GM21528 (cell line): Measurements from ENCODE around the gene ARHGAP45.

Experiments used
- ATAC-seq: cut with Tn5 transposase; IDR thresholded peaks from one replicate; pipeline ENCODE4 v1.9.1; 2021; ENCODE audit warnings: mild to moderate bottlenecking, moderate library complexity; ENCODE audit not compliant: unreplicated experiment, low FRiP score

Gene ARHGAP45

DNA sequence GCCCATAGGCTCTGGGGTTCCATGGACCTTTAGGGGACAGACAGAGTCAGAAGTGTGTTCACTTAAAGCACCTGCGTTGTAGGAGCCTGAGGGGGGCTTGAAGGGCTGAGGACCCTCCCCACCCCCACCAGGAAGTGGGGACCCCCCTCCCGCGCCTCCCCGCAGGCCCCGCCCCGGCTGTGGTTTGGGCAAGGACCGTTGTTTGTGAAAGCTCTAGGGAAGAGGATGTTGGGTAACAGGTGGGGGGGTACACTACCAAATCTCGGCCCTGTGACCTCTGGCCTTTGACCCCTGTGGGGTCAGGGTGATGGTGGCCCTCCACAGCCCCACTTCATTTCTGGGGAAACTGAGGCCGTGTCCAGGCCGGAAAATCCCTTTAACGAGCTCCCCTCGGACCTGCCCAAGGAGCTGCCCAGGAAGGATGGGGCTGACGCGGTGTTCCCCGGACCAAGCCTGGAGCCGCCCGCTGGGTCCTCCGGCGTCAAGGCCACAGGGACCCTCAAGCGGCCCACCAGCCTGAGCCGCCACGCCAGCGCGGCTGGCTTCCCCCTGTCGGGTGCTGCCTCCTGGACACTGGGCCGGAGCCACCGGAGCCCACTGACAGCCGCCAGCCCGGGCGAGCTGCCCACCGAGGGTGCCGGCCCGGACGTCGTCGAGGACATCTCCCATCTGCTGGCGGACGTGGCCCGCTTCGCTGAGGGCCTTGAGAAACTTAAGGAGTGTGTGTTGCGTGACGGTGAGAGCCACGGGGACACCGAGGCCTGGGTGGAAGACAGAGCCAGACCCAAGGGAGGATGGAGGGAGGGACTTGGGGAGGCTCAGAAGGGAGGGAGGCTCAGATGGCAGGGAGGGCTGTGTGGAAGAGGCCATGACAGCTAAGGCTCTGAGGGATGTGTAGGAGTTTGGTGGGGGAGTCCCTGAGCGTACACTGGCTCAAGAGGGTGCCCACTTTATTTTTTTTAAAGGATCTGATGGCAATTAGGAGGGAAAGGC lies 1.3 kb downstream of the ARHGAP45 start:
- no peak for ATAC-seq

DNA sequence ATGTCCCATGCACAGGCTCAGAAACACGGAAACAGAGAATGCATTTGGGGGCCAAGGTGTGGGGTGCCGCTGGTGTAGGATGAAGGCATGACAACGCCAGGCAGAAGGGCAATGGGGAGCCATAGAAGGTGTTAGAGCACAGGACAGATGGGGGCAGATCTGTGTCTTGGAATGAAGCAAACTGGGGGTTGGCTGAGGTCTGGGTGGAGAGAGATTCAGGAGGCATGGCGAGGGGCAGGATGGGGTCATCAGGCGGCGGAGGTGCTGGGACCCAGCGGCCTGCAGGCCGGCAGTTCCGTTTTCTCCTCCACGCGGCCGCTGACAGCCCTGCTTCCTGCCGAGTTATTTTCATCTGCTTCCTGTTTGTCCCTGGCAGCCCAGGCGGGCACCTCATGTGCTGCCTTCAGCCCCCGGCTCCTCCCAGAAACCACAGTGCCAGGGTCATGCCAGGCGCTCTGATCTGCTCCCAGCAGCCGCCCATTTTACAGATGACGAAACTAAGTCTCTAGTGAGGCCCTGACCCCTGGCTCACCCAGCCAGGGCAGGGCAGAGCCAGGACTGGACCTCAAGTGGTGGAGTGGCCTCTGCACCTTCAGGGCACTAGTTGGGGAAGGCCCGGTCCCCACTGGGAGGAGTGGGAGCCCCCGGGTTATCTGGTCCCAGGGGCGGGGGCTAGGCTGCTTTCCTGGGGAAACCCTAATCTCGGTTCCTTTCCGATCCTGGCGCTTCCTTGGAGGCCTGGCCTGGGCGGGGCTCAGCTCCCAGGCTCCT lies 2.2 kb downstream of the ARHGAP45 start:
- no peak for ATAC-seq

DNA sequence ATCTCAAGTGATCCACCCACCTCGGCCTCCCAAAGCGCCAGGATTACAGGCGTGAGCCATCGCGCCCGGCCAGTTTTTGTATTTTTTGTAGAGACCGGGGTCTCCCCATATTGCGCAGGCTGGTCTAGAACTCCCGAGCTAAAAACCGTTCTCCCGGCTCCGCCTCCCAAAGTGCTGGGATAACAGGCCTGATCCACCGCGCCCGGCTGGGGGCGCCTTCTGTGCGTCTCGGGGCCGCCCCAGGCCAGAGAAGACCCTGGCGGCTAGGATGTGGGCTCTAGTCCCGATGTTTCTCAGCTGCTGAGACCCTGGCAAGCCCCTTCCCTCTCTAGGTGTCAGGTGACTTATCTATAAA lies 3.6 kb downstream of the ARHGAP45 start:
- ATAC-seq, result no peak

DNA sequence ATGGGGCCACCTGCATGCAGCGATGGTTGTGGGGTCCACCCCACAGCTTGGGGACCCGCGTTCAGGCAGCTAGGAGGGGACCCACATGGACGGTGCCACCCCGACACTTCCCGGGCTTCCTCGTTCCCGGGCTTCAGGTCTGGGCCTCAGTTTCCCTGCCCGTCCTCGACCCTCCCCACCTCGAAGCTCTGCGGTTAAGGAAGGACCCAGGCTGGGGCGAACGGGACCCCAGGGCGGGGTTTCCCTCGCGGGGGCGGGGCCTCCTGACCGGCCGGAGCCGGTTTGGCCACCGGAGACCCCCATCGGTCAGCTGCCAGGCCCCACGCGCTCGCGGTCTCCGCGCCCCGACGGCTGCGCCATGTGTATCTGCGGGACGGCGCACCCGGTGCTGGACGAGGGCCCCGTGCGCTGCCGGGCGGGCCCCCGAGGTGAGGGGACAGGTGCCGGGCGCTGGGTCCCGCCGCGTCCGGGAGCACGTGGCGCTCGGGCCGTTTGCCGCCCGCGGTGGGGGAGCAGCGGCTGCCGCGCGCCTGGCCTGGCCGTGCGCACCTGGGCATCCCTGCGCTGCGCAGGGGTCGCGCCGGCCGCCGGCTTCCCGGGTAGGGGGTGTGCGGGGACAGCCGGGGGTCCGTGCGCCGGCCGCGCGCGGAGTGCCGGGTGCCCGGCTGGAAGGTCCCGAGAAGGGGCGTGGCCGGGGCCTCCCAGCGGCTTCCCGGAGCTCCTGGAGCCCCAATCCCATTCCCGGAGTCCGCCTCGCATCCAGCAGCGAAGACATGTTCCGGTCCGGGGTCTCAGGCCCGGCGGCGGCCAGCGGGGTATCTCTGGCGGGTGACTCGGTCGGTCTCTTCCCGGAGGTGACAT lies 4.2 kb downstream of the ARHGAP45 start:
- no peak for ATAC-seq

DNA sequence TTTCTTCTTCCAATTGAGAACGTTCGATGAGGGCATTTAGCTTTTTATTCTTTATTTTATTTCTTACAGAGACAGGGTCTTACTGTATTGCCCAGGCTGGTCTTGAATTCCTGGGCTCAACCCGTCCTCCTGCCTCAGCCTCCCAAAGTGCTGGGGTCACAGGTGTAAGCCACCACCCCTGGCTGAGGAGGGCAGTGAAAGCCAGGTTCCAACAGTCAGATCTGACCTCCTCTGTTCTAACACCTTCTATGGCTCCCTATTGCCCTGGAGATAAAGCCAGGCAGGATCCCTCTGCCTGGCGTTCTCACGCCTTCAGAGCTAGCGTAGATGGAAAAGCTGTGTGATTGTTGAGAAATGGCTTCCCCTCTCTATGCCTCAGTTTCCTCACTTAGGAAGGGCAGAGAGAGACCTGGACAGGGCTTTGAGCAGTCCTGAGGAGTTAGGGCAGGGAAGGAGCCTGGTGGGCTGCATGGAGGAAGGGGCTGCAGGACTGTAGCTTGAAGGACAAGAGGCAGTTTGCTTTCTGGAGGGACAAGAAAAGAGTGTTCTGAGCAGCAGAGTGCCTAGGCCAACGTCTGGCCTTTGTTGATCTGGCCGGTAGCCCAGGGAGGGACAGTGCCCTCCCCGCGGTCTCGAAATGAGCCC lies 5.5 kb downstream of the ARHGAP45 start:
- ATAC-seq, result no peak

DNA sequence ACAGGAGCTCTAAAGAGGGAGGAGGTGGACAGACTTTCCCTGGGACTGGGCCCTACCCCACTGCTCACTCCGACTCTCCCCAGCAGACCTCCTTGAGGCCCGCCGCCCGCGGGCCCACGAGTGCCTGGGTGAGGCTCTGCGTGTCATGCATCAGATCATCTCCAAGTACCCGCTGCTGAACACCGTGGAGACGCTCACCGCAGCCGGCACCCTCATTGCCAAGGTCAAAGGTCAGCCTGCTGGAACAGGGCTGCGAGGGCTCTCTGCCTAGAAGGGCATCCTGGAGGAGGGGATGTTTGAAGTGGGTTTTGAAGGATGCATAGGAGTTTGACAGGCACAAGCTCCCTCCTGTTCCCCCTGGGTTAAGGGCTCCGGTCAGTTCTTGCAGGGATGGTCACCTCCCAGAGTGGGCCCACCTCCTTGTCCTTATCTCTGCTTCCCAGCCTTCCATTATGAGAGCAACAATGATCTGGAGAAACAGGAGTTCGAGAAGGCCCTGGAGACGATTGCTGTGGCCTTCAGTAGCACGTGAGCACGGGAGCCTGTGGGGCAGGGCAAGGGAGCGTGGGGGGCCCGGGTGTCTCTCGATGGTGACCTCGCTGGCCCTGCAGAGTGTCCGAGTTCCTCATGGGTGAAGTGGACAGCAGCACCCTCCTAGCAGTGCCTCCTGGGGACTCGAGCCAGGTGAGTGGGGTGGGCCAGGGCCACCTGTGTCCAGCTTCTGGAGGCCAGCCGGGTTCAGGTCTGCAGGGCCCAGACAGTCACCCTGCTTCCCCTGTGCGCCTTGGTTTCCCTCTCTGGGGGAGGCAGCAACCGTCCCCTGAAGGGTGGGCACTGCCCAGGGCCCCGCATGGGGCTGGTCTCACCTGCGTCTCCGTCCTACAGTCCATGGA lies 6.3 kb downstream of the ARHGAP45 start:
- ATAC-seq, result no peak

DNA sequence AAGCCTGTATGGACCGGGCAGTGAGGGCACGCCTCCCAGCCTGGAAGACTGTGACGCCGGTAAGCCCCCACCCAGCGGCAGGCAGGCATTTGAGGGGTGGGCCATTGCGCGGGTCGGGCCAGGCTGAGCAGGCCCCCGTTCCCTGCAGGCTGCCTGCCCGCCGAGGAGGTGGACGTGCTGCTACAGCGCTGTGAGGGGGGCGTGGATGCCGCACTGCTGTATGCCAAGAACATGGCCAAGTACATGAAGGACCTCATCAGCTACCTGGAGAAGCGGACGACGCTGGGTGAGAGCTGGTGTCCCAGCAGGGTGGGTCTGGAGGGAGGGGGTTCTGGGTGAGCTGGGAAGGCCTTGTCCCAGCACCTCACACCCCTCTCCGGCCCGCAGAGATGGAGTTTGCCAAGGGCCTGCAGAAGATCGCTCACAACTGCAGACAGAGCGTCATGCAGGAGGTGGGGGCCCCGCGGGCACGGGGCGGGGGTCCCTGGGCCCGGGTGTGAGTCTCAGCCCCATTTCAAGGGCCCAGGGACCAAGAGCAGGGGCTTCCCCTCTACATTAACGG lies 7.1 kb downstream of the ARHGAP45 start:
- no peak for ATAC-seq

DNA sequence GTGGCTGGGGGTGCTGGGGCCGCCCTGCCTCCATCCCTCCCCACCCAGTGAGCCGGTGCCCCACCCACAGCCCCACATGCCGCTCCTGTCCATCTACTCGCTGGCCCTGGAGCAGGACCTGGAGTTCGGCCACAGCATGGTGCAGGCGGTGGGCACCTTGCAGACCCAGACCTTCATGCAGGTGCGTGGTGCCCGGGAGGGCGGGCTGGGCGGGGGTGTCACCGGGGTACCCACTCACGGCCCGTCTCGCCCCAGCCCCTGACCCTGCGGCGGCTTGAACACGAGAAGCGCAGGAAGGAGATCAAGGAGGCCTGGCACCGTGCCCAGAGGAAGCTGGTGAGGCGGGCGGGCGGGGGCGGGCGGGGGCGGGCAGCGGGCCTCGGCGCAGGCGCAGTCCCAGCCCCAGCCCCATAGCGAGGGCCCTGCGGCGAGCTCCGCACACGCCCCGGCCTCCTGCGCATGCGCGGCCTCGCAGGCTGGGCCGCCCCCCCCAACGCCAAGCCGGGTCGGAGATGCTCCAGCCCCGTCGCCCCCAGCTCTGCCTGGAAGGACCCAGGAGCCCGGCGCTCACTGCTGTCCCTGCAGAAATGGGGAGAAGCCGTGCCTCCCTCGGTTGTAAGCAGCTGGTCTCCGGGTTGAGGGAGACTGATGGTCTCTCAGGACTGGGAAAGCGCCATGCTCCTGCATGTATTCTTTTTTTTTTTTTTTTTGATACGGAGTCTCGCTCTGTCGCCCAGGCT lies 7.7 kb downstream of the ARHGAP45 start:
- ATAC-seq, result peak; percentile 30

DNA sequence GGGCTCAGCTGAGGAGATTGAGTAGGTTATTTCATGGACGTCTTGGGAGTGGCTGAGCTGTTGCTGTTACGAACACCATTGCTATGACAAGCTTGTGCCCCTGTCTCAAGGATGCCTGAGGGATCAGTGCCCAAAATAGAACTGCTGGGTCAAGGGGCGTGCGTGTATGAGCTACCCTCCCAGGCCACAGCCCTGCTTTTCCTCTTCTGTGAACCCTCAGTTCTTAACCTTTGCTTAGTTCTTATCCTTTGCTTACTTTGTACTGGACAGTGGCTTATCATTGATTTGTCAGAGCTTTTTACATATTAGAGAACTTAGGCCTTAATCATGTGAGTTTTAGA lies 9.0 kb downstream of the ARHGAP45 start:
- ATAC-seq, result no peak

DNA sequence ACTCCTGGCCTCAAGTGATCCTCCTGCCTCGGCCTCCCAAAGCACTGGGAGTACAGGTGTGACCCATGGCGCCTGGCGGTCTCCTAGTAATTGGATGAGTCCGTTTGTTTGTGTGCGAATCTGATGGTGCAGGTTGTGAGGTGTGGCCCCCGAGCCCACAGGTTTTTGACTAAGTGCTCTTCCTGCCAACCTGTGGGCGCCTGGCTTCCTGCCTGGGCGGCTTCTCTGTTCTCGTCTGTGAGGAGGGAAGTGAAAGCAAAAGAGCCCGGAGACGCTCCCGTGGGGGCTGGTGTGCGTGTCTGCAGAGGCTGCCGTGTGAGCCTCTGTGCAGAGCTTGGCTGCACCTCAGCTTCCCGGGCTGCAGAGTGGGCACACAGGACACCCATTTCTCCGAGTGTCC lies 10.0 kb downstream of the ARHGAP45 start:
- ATAC-seq, result peak; percentile 43

DNA sequence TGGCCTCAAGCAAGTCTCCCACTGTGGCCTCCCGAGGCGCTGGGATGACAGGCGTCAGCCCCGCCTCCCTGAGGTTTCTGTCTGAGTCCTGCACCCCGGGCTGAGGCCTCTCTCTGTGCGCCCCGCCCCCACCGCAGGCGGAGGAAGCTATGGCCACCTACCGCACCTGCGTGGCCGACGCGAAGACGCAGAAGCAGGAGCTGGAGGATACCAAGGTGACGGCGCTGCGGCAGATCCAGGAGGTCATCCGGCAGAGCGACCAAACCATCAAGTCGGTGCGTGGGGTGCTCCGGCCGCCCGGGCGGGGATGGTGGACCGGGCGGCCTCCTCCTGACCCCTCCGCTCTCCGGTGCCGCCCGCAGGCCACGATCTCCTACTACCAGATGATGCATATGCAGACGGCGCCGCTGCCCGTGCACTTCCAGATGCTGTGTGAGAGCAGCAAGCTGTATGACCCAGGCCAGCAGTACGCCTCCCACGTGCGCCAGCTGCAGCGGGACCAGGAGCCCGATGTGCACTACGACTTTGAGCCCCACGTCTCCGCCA lies 12.7 kb downstream of the ARHGAP45 start:
- ATAC-seq, result no peak

DNA sequence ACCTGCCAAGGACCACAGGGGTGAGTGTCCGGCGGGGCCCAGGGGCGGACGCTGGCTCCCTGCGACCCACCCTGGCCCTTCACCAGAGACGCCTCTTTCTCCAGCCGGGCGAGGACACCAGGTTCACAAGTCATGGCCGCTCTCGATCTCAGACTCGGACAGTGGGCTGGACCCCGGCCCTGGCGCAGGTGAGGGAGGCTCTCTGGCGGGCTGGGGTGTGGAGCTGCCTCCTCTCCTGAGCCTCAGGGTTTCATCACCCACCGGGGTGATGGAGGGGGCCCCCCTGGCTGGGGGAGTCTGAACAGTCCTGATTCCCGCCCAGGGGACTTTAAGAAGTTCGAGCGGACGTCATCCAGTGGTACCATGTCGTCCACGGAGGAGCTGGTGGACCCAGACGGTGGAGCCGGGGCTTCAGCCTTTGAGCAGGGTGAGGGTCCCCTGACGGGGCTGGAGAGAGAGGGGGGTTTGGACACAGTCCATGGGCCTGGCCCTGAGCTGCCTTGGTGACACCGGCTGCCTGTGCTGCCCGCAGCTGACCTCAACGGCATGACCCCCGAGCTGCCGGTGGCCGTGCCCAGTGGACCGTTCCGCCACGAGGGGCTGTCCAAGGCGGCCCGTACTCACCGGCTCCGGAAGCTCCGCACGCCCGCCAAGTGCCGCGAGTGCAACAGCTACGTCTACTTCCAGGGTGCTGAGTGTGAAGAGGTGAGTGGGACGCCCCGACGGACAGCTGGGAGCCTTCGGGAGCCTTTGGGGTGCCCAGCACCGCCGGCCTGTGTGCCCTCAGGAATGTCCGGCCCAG lies 13.6 kb downstream of the ARHGAP45 start:
- ATAC-seq, result no peak

DNA sequence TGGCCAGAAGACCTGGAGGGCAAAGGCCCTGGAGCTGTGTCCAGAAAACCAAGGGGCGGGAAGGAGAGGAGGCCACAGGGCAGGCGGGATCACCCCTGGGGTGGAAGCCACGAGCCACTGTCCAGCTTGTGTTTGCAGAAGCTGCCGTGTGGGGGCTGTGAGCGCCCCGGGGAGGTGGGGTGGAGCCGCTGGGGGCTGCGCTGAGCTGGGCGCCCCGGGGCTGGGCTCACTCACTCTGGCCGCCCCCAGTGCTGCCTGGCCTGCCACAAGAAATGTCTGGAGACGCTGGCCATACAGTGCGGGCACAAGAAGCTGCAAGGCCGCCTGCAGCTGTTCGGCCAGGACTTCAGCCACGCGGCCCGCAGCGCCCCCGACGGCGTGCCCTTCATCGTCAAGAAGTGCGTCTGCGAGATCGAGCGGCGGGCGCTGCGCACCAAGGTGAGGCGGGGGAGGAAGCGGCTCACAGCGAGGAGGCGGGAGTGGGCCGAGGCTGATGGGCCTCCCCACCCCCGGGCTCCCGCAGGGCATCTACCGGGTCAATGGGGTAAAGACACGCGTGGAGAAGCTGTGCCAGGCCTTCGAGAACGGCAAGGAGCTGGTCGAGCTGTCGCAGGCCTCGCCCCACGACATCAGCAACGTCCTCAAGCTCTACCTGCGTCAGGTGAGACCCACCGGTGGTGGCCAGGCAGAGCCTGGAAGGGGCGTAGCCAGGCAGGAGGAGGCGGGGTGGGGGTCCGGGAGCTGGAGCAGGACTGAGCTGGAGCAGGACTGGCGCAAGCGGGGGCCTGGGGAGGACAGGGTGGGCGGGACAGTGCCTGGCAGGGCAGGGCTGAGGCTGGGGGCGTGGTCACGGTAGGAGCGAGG lies 14.6 kb downstream of the ARHGAP45 start:
- no peak for ATAC-seq

DNA sequence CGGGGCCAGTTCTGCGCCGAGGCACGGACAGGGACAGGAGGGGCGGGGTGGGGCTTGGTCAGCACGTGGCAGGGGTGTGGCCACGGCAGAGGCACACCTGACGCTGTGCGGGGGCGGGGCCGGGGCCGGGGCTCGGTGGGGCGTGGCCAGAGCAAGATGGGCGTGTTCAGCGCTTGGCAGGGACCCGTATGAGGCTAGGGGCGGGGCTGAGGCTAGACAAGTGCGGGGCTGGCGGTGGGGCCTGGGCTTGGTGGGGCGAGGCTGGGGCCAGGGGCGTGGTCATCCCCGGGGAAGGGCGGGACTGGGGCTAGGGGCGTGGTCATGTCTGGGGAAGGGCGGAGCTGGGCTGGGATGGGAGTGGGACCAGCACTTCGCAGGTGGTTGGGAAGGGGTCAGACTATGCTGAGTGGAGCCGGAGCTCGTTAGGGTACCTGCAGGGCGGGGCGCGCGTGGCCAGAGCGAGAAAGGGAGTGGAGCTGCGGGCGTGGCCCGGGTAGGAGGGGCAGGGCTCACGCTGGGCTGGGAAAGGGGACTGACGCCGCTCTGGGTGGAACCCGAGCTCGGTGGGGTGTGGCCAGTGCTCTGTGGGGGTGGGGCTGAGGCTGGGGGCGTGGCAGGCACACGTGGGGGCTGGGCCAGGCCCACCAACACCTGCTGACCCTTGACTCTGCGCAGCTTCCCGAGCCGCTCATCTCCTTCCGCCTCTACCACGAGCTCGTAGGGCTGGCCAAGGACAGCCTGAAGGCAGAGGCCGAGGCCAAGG lies 15.4 kb downstream of the ARHGAP45 start:
- no peak for ATAC-seq

DNA sequence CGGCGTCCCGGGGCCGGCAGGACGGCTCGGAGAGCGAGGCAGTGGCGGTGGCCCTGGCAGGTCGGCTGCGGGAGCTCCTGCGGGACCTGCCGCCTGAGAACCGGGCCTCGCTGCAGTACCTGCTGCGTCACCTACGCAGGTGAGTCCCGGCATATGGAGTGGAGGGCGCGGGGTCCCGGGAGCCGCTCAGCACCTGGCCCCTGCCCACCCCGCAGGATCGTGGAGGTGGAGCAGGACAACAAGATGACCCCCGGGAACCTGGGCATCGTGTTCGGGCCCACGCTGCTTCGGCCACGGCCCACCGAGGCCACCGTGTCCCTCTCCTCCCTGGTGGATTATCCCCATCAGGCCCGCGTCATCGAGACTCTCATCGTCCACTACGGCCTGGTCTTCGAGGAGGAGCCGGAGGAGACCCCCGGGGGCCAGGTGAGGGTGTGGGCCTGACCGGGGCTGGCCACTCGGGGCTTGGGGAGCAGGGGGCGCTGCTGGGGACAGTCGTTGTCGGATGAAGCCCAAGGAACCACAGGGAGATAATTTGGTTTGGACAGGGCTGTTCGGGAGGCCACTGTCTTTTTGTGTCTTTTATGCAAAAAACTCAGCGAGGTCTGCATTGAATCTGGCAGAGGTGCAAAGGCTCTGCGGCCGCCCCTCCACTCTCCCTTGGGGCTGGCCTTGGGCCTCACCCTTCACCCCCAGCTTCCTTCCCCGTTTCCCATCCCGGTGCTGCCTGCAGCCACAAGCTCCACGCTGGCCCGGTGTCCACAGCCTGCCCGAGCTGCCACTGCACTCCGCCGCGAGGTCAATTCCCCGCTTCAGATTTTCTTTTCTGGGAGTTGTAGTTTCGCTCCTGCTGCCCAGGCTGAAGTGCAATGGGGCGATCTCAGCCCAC lies 16.2 kb downstream of the ARHGAP45 start:
- no peak for ATAC-seq
